WERI-Rb-1 (cell line): ENCODE data around the gene FOSB.

ENCODE experiments used
- DNase-seq: peaks from one replicate; pipeline ENCODE4 v3.0.0-alpha.2; 2020
- H3K27ac ChIP-seq: fragments of 250-450 bp; sonication (Bioruptor Pico); 2 replicates; pipeline ENCODE4 v1.5.1; 2020; ENCODE audit warnings: mild to moderate bottlenecking, moderate library complexity
- H3K27me3 ChIP-seq: fragments of 250-450 bp; sonication (Bioruptor Pico); 2 replicates; pipeline ENCODE4 v1.5.1; 2021; ENCODE audit warnings: mild to moderate bottlenecking, low read depth, moderate library complexity; ENCODE audit not compliant: insufficient read depth, severe bottlenecking
- H3K36me3 ChIP-seq: fragments of 250-450 bp; sonication (Bioruptor Pico); 2 replicates; pipeline ENCODE4 v1.5.1; 2020; ENCODE audit warnings: mild to moderate bottlenecking, moderate library complexity
- H3K4me3 ChIP-seq: 2 replicates; pipeline ENCODE4 v1.5.1; 2011; ENCODE audit warnings: low read depth, mild to moderate bottlenecking, control low read depth, low read length
- H3K9me3 ChIP-seq: fragments of 250-450 bp; sonication (Bioruptor Pico); 2 replicates; pipeline ENCODE4 v1.5.1; 2021; ENCODE audit warnings: mild to moderate bottlenecking, moderate library complexity; ENCODE audit not compliant: severe bottlenecking
- CTCF ChIP-seq: IDR thresholded peaks from 2 replicates; pipeline ENCODE4 v1.5.1; 2011; ENCODE audit warnings: low read depth, mild to moderate bottlenecking, control low read depth, inconsistent platforms, low read length

FOSB gene

GRCh38 chr19:45446295-45446694 is 21.5 kb upstream of the FOSB start:
- Histone ChIP-seq H3K27ac (no peak overlapping the region), H3K4me3 (no peak overlapping the region), H3K9me3 (no peaks in the 10 kb centered on the region), H3K27me3 (no peaks in the 10 kb centered on the region), H3K36me3 (no peaks in the 10 kb centered on the region)
- TF ChIP-seq CTCF, result peak; percentile 22; the same call in 1 of the 2 replicates
- no peak for DNase-seq

GRCh38 chr19:45446944-45447343 is 20.9 kb upstream of the FOSB start:
- DNase-seq, result no peak
- TF ChIP-seq CTCF, result no peak
- Histone ChIP-seq H3K36me3 (no peaks in the 10 kb centered on the region), H3K4me3 (no peak overlapping the region), H3K27ac (no peak overlapping the region), H3K27me3 (no peaks in the 10 kb centered on the region), H3K9me3 (no peaks in the 10 kb centered on the region)

- DNase-seq, result no peak
- no peak overlapping the region for H3K27ac ChIP-seq
- H3K36me3 ChIP-seq, result no peaks in the 10 kb centered on the region
- H3K27me3 ChIP-seq, result no peaks in the 10 kb centered on the region
- TF ChIP-seq CTCF, result no peak
- no peaks in the 10 kb centered on the region for H3K9me3 ChIP-seq
- no peak overlapping the region for H3K4me3 ChIP-seq
These were observed 19.4 kb upstream of the FOSB start for GRCh38 chr19:45448425-45448756.

GRCh38 chr19:45448887-45449299 is 18.9 kb upstream of the FOSB start:
- Histone ChIP-seq H3K27me3 (no peaks in the 10 kb centered on the region), H3K27ac (no peak overlapping the region), H3K4me3 (no peak overlapping the region), H3K9me3 (no peaks in the 10 kb centered on the region), H3K36me3 (no peaks in the 10 kb centered on the region)
- no peak for TF ChIP-seq CTCF
- DNase-seq, result no peak

GRCh38 chr19:45450012-45450333 is 17.8 kb upstream of the FOSB start:
- no peaks in the 10 kb centered on the region for H3K27me3 ChIP-seq
- H3K36me3 ChIP-seq, result no peaks in the 10 kb centered on the region
- TF ChIP-seq CTCF, result no peak
- H3K9me3 ChIP-seq, result no peaks in the 10 kb centered on the region
- DNase-seq, result no peak
- no peak overlapping the region; the same call in 1 of the 2 replicates for H3K27ac ChIP-seq
- peak overlapping the region; percentile 62 for H3K4me3 ChIP-seq

- H3K4me3 ChIP-seq, result peak overlapping the region; percentile 62
- no peak for TF ChIP-seq CTCF
- no peaks in the 10 kb centered on the region for H3K36me3 ChIP-seq
- H3K9me3 ChIP-seq, result no peaks in the 10 kb centered on the region
- H3K27ac ChIP-seq, result peak overlapping the region; percentile 4; the same call in 1 of the 2 replicates
- no peak for DNase-seq
- H3K27me3 ChIP-seq, result no peaks in the 10 kb centered on the region
These were observed 16.5 kb upstream of the FOSB start for GRCh38 chr19:45451131-45451849.
